Stimulated activated CD8-positive, alpha-beta memory T cell treated with anti-CD3 and anti-CD28 coated beads, Interleukin-7, amount 100 ng/mL, for 1 hour (primary cell): ENCODE data around the gene FNDC3B.

Experiments used
- DNase-seq, 2 donors: peaks; one replicate each; pipeline ENCODE4 v3.0.0-alpha.2; 2020; ENCODE audit warnings: low read depth in 2 of 2

Gene FNDC3B

DNA sequence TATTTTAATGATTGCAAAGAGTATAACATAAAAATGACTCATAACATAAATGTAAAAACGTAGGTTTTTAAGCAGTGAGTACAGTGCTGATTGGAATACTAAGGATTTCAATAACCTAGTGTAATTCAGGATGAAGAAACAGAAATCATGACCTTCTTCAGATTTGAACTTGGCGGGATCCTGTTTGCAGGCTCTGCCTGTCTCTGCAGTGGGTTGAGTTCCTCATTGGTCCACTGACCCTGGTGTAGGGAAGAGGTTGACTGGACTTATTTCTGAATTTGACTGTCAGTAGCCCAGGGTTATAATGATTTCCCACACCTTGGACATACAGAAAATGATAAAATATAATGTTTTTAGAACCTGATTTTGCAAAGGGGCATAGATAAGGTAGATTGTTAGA lies 171.7 kb downstream of the FNDC3B start:
- no peak for DNase-seq

DNA sequence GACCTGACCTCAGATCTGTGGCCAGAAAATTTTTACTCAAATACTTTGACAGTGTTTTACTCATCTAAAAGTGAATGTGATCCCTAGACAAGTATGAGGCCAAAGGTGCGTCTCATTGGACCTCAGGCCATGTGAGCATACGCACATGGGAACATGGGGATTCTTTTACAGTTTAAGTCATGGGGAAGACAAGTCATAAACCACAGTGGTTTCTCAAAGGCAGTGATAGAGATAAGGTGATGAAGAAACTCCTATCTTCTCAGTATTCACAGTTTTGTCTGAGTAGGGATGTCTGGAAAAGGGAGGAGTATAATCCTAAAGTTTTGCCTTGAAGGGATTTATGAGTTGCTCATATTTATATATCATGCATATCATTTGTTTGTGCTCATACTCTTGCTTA lies 173.8 kb downstream of the FNDC3B start:
- no peak for DNase-seq

DNA sequence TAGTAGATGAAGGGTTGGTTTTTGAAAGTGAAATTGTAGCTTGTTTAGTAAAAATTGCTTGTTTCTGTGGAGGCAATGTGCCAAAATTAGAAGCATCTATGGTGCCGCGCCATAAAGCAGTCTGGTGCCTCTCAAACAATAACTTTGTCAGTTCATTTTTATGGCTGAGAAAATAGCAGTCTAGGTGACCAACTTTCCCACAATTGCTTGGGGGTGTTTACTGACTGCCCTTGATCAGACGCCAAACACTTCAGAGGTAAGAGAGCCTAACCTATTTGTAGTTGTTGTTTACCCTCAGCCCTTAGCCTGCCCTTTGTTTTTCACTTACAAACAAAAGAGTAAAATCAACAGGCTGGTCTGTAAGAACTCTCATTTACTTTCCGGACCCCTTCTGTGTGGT lies 174.5 kb downstream of the FNDC3B start:
- DNase-seq = no peak

DNA sequence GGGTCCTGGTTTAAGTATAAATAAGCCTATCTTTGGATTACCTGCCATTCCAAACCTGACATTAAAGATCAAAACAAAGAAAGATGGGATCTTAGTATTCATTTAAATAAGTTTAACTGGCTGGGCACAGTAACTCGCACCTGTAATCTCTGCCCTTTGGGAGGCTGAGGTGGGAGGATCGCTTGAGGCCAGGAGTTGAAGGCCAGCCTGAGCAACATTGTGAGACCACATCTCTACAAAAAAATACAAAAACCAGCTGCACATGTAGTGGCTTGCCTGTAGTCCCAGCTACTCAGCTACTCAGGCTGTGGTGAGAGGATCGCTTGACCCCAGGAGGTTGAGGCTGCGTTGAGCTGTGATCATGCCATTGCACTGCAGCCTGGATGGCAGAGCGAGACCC lies 176.9 kb downstream of the FNDC3B start:
- DNase-seq = no peak

DNA sequence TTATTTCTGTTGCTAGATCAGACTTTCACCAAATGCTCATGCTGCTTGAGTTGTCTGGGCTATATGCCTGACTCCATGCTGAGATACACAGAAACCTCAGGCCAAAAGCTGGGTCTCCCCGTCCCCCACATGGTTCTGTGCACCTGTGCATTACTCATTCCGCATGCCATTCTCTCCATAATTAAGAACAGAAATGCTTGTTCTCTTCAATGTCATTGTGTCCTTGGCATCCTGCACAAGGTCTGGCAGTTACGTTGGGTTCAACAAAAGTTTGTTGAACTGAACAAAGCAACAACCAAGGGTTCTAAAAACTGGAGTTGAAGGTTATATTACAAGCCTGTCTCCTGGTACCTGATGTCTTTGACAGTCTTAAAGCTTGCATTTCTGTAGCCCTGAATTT lies 177.5 kb downstream of the FNDC3B start:
- no peak for DNase-seq

DNA sequence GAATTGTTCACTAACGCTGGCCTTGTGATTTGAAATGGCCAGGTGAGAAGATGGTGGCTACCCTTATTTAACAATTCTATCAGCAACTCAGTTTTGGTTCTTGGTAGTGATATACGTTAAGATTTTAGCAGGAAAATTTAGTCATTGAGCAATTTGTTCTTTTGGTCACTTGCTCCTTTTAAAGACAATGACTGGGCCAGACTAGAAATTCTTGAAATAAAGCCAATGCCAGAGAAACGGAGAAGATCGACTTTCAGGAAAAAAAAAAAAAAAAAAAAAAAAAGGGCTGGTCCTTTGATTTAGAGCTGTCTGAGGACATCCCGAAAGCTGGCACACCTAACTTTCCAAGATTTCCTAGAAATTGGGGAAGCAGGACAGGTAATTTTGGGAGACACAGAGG lies 178.5 kb downstream of the FNDC3B start:
- no peak for DNase-seq

DNA sequence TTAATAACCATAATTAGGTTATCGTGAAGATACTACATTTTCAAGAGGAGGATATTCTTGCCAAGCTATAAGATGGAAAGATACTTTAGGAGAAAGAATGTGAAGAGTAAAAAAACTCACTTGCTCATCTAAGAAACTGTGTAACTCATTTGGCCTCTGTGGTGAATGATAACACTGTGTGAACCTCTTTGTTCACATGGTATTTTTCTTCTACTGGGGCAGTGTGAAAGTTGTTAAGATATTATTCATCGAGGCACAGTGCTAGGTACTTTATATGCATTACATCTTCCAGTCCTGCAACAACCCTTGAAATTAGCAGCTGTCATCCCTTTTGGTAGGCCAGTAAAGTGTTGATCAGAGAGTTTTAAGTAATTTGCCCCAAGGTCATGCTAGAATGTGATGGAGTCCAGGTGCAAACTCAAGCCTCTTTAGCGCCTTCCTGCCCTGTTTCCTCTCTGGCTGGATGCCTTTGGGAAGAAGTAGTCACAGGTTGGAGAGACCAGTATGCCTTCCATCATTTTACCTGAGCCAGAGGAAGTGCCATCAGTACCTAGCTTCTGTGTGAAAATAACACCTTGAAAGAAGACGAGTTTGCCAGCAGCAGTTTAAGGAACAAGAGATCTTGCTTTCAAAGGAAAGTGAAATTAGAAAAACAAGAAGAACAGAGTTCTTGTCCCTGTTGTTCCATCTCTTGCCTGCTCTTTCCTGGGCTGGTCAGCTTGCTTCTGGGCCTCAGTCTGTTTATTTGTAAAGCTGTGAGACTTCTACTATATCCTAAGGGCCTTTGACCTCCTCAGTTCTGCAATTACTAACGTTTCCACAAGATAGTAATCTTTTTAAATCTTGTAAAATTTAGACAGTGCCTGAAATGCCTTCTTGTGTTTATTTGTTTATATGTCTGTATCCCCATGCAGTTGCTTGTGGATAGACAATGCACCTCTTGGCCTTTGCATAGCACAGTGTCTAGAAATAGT lies 179.3 kb downstream of the FNDC3B start:
- no peak for DNase-seq

DNA sequence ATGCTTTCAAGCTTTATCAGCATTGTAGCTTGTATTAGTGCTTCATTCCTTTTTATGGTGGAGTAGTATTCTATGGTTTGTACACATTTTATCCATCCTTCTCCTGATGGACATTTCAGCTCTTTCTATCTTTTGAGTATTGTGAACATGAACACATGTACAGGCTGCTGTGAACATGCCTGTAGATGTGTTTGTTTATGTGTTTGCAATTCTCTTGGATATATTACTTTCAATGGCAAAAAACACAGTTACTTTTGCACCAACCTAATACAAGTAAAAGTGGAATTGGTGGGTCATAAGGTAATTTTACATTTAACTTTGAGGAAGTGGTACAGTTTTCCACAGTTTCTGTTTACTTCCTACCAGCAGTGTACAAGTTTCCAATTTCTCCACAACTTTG lies 180.4 kb downstream of the FNDC3B start:
- no peak for DNase-seq

DNA sequence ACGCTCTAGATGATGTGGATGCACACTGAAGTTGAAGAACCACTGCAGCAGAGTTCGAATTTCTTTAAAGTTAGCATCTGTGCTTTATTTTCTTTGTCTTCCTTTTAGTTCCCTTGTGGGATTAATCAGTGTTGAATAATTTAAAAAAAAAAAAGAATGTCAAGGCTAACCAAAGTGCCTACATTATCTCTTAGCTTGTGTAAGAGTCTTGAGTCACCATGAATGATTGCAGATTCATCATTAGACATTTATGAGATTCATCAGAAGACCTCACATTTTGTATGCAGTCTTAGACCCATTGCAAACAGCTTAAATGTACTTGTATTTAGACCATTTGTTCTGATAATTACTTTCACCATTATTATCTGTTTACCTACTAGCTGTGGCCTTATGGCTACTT lies 182.2 kb downstream of the FNDC3B start:
- DNase-seq = no peak

DNA sequence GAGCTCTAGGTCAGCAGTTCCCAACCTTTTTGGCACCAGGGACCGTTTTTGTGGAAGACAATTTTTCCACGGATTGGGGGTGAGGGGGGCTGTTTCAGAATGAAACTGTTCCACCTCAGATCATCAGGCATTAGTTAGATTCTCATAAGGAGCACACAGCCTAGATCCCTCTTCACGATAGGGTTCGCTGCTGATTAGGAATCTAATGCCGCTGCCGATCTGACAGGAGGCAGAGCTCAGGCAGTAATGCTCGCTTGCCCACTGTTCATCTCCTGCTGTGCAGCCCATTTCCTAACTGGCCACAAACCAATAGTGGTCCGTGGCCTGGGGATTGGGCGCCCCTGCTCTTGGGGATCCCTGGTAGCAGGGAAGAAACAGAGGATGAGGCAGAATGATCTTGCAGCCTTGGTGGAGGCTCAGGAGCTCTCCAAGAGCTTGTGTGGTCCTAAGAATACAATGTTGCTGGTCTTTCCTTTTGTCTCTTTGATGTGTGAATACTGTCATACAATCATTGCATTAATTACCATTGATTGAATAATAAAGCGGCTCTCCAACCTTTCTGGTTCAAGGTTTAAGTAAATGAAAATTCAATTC lies 183.2 kb downstream of the FNDC3B start:
- DNase-seq = no peak

DNA sequence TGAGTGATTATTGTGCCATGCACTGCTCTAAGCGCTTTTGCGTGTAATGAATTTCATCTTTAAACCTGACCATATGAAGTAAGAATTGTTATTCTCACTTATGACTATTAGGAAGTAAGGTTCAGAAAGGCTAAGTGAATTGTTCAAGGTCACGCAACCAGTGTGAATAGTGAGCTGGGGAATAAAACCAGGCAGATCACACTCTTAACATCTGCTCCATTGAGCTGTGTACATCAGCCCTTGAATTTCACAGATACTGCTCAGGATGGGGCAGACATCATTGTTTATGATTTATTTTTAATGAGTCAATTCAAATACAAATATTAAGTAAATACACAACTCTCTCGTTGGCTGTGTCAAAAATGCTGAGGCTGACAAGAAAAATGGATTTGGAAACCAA lies 184.5 kb downstream of the FNDC3B start:
- no peak for DNase-seq

DNA sequence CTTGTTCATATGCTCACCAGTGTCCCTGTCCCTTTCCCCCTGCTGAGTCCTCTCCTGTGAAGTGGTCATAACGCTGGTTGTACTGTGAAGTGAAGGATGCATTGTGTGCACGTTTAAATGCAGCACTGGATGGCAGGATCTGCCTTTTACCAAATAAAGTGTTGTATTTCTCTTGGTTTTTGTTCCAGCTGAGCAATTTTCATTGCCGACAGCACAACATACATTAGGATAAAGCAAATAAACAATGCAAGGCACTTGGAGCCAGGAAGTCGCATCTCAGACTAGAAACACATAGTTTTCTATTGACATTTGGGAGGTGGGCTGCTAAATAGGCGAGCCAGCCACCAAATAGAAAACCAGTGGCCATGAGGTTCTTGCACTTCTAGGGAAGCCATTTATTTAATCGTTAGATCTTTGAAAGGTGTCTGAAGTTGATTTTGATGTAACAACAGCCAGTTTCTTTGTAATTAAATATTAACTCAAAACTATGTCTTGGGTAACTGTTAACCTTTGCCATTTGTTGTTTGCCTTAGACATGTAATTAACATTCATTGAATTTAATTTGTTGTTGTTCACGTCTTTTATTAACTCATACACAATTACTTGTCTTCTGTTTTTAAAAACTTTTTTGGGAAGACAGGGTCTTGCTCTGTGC lies 185.3 kb downstream of the FNDC3B start:
- no peak for DNase-seq

DNA sequence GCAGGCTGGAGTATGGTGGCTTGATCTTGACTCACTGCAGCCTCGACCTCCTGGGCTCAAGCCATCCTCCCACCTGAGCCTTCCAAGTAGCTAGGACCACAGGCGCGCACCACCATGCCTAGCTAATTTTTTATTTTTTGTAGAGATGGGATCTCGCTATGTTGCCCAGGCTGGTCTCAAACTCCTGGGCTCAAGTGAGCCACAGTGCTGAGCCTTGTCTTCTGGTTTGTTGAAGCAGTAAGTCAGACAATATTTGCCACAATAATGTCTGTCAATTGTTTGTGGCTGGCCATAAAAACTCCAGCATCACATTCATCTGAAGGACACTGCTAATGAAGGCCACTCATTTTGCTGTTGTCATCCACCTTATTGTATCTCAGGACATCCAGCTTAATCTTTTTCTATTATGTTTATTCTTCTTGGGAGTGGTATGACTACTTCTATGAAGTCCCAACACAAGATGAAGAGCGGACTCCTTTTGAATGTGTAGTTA lies 185.9 kb downstream of the FNDC3B start:
- no peak for DNase-seq

DNA sequence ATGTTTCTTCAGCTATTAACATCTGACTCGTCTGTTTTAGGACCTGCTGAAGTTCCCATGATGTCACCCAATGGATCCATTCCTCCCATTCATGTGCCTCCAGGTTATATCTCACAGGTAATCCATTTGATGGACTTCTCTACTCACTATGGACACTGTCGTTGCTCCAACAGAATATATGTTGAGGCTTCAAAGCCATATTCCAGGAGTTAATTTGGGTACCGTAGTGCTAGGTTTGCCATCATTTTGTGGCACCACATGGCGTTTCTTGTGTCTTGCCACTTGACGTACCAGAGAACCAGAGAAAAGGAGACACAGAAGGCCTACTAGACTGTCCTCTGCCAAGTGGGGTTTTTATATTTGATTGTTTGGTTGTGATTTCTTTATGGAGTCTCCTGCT lies 187.5 kb downstream of the FNDC3B start:
- no peak for DNase-seq

DNA sequence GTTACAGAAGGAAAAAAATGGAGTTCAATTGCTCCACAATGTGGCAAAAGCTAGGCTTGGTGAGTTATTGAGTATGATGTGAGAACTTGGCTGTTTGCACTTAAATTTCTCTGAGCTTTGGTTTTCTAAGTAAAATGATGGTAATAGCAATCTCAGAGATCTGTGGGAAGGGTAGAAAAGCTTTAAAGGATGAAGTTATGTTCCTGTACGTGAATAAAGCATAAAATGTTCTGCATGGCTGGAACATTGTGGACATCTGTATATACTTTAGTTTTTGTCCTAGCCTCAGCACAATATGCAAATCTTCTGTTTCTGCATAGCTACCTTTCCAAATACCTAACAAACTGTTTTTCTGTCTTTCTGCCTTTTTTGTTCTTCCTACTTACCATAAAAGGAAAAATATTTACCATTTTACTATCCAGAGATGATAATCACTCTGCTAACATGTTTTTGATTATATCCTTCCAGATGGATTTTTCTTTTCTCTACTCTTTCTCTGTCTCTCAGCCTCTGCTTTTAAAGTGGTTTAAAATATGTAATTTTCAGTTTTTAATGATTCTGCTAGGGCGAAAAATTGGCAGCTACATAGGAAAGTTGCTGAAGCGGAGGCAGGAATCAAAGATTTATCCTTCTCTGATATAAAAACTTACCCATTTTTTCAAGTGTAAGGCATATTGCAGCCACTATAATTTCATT lies 188.1 kb downstream of the FNDC3B start:
- DNase-seq = no peak

DNA sequence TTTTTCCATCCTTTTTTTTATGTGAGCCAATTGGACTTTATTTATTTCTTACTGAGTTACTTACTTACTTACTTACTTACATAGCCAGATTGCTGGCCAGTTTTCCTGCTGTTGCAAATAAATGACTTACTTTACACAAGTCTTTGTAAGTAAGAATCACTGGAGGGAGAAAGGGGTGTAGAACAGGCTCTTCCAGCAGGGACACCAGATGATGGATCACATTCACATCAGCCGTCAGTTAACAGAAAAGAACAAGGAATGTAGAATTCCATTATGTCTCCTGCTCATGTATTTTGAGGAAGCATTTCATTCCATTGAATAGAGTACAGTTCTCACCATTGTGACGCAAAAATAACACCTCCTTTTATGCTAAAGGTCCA lies 188.6 kb downstream of the FNDC3B start:
- DNase-seq = no peak

DNA sequence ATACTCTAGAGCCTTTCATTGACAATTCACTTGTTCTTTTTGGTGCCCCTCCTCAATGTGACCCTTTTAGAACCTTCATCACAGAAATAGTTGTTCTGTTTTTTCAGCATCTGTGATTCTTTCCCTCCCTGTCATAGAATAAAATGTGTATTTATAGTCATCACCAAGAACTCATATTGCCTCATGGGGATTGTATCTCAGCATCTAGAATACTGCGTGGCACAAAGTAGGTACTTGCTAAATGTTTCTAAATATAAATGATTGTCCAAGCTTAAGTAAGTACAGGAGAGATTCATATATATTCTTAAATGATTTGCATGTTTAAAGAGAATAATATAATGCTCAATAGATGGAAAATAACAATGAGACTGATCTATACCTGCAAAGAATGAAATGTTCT lies 190.1 kb downstream of the FNDC3B start:
- no peak for DNase-seq

DNA sequence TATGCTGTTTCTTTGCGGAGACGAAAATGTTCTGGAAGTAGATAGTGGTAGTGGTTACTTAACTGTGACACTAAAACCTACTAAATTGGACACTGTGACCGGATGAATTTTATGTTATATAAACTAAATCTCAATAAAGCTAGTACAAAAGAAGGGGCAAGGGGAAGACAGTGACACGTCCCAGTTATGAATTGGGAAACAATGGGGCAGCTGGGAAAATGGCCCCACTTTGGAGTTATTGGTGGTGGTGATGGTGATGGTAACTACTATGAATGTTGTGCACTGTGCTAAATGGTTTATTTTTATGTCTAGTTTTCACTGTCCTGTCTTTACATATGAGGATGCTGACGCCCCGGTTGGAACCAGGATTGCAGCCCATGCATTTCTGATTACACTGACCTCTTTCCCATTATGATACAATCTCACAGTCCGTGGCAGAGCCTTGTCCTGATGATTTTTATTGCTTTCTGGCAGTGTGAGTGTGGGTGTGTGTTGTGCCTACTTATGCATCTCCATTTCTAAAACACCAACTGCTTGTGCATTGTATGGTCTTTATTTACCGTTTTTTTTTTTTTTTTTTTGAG lies 192.0 kb downstream of the FNDC3B start:
- DNase-seq = no peak

DNA sequence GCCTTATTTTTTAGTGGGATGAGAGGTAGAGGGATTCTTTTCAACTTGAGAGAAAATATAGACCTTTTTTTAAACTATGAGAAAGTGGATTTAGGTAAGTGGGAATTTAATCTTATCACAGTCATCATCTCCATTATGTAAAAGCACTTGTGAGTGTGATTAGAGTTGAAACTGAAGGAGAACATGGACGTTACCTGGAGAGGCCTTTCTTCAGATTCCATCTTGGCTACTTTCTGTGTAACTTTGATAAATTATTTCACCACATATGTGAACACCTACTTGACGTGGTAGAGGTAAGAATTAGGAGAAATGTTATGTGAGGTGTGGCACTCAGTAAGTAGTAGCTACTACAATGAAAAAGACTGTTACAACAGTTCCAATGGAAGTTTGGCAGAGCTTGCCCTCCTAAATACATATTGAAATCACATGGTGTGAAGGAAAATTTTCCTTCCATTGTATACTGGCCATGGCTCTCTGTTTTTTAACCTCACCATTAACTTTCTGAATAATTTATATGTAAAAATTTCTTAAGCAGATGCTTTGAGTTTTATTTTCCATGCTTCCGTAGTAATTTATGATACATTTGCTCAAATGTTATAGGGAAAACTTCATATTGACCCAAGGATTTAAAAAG lies 193.3 kb downstream of the FNDC3B start:
- no peak for DNase-seq

DNA sequence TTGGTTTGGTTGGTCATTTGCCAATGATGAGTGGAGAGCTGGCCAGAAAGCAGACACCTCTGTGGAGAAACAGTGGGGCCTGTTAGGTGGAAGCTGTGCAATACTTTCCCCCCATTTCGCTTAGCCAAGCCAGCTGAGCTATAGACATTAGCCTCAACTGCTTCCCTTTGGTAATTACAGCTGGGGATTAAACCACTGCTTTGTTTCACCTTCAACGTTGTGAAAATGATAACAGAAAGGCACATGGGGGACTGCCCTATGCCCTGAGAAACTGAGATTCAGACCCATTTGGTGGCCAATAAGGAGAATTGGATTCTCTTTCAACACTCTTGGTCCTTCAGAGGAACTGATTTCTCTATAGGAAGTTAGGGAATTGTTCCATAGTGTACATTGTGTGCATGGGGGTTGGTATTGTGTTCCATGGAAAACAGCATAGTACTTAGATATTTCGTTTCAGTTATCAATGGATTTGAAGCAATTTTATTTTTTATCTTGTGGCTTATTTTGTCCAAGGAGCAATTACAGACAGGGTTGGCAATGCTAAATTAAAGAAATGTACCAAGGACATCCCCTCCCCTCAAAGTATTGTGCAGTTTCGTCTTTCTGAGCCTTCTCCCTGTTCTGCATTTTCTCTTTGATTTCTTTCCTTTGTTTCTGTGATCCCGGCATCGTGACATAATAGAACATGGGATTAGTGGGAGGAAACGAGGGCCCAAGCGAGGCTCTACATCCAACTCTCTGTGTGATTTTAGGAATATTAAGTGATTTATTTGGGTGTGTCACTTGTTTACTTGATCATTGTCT lies 194.3 kb downstream of the FNDC3B start:
- DNase-seq = no peak
